ENCODE results near the gene VWA2.
A peak's percentile ranks its signal among the peaks of the same experiment; 100 is the strongest.

VWA2 gene, protein sequence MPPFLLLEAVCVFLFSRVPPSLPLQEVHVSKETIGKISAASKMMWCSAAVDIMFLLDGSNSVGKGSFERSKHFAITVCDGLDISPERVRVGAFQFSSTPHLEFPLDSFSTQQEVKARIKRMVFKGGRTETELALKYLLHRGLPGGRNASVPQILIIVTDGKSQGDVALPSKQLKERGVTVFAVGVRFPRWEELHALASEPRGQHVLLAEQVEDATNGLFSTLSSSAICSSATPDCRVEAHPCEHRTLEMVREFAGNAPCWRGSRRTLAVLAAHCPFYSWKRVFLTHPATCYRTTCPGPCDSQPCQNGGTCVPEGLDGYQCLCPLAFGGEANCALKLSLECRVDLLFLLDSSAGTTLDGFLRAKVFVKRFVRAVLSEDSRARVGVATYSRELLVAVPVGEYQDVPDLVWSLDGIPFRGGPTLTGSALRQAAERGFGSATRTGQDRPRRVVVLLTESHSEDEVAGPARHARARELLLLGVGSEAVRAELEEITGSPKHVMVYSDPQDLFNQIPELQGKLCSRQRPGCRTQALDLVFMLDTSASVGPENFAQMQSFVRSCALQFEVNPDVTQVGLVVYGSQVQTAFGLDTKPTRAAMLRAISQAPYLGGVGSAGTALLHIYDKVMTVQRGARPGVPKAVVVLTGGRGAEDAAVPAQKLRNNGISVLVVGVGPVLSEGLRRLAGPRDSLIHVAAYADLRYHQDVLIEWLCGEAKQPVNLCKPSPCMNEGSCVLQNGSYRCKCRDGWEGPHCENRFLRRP

DNA sequence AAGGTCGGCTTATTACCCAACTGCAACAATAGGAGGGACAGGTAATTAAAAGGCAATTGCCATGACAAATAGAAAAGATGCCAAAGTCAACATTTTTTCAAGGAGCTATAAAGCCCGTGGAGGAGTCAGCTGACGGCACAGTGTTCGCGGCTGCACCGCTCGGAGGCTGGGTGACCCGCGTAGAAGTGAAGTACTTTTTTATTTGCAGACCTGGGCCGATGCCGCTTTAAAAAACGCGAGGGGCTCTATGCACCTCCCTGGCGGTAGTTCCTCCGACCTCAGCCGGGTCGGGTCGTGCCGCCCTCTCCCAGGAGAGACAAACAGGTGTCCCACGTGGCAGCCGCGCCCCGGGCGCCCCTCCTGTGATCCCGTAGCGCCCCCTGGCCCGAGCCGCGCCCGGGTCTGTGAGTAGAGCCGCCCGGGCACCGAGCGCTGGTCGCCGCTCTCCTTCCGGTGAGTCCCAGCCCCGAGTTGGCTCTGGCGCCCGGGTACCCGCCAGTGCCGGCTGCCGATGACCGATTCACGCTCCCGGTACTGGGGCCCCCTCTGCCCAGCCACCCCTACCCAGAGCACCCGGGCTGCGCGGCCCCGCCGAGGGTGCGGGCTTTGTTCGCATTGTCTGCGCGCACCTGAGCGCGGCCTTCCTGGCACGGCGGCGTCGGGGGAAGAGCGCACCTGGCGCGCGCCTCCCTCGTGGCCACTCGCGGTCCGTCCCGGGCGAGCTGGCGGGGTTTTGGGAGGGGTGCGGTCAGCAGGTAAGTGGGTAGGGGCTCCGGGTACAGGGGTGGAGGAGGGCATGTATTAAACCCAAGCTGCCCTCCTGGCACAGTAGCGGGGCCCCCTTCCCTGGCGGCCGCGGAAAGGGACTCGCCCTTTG lies at the start of gene VWA2:
Gene VWA2, plus strand, starts transcription at position 138 of the 877 bp plus-strand sequence. CDS start 9,460 bp downstream, outside the sequence.
- Histone ChIP-seq H3K9ac (ENCODE audit: low read length in 5 of 5) (no peak within 1 kb of the TSS), H3K27me3 (ENCODE audit: control insufficient read depth in 5 of 5, insufficient read depth in 4 of 5, low read length in 5 of 5) (peaks cover 6 to 34% (median 18%) of the 10 kb centered on the region in 5 donors), H3K9me3 (ENCODE audit: control insufficient read depth in 5 of 5, low read length in 5 of 5) (no peaks in the 10 kb centered on the region), H3K4me3 (ENCODE audit: low read depth in 1 of 5, low read length in 5 of 5) (peak within 1 kb of the TSS in 4 of 5 donors; percentile 30 to 63 (median 54)), H3K27ac (ENCODE audit: low read depth, low read length) (no peak within 1 kb of the TSS), H3K36me3 (ENCODE audit: control insufficient read depth in 5 of 5, insufficient read depth in 5 of 5, low read length in 5 of 5) (no peaks in the 10 kb centered on the region), H3K4me1 (ENCODE audit: control insufficient read depth in 5 of 5, insufficient read depth in 5 of 5, low read length in 5 of 5) (peaks cover 4 to 31% (median 11%) of the 10 kb centered on the region in 5 donors)

DNA sequence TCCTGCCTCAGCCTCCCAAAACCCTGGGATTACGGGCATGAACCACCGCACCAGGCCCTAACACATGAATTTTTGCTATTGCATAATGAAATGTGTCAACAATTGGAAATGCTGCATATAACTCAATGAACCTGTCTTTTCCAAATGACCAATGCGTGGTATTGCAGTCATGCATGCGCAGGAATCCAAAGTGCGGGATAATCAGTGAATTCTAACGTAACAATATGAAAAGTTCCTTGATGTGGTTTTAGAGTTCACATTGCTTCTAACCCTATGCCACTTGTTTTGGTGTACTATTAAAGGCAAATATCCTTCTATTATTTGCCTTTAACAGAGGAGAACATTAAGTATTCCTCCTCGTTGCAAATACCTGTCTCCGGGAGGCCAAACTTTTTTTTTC lies 49.4 kb upstream of the VWA2 start:
- no peaks in the 10 kb centered on the region for H3K27me3 ChIP-seq (ENCODE audit: control insufficient read depth in 5 of 5, insufficient read depth in 4 of 5, low read length in 5 of 5)
- H3K4me1 ChIP-seq (ENCODE audit: control insufficient read depth in 5 of 5, insufficient read depth in 5 of 5, low read length in 5 of 5) = no peaks in the 10 kb centered on the region
- H3K27ac ChIP-seq (ENCODE audit: low read depth, low read length) = no peak overlapping the region
- no peak overlapping the region for H3K9ac ChIP-seq (ENCODE audit: low read length in 5 of 5)
- no peaks in the 10 kb centered on the region for H3K36me3 ChIP-seq (ENCODE audit: control insufficient read depth in 5 of 5, insufficient read depth in 5 of 5, low read length in 5 of 5)
- H3K4me3 ChIP-seq (ENCODE audit: low read depth in 1 of 5, low read length in 5 of 5) = no peak overlapping the region
- no peaks in the 10 kb centered on the region for H3K9me3 ChIP-seq (ENCODE audit: control insufficient read depth in 5 of 5, low read length in 5 of 5)

- H3K27ac ChIP-seq (ENCODE audit: low read depth, low read length) = no peak overlapping the region
- no peaks in the 10 kb centered on the region for H3K9me3 ChIP-seq (ENCODE audit: control insufficient read depth in 5 of 5, low read length in 5 of 5)
- no peak overlapping the region for H3K4me3 ChIP-seq (ENCODE audit: low read depth in 1 of 5, low read length in 5 of 5)
- H3K4me1 ChIP-seq (ENCODE audit: control insufficient read depth in 5 of 5, insufficient read depth in 5 of 5, low read length in 5 of 5) = no peaks in the 10 kb centered on the region
- H3K9ac ChIP-seq (ENCODE audit: low read length in 5 of 5) = no peak overlapping the region
- H3K36me3 ChIP-seq (ENCODE audit: control insufficient read depth in 5 of 5, insufficient read depth in 5 of 5, low read length in 5 of 5) = no peaks in the 10 kb centered on the region
- H3K27me3 ChIP-seq (ENCODE audit: control insufficient read depth in 5 of 5, insufficient read depth in 4 of 5, low read length in 5 of 5) = no peaks in the 10 kb centered on the region
These were observed 44.0 kb upstream of the VWA2 start for GRCh38 chr10:114195079-114195478.

- Histone ChIP-seq H3K9ac (ENCODE audit: low read length in 5 of 5) (no peak overlapping the region), H3K27ac (ENCODE audit: low read depth, low read length) (no peak overlapping the region), H3K4me1 (ENCODE audit: control insufficient read depth in 5 of 5, insufficient read depth in 5 of 5, low read length in 5 of 5) (no peaks in the 10 kb centered on the region), H3K36me3 (ENCODE audit: control insufficient read depth in 5 of 5, insufficient read depth in 5 of 5, low read length in 5 of 5) (no peaks in the 10 kb centered on the region), H3K27me3 (ENCODE audit: control insufficient read depth in 5 of 5, insufficient read depth in 4 of 5, low read length in 5 of 5) (no peaks in the 10 kb centered on the region), H3K9me3 (ENCODE audit: control insufficient read depth in 5 of 5, low read length in 5 of 5) (no peaks in the 10 kb centered on the region), H3K4me3 (ENCODE audit: low read depth in 1 of 5, low read length in 5 of 5) (no peak overlapping the region)
These were observed 39.8 kb upstream of the VWA2 start for GRCh38 chr10:114199239-114199638.

GRCh38 chr10:114202812-114203211 lies 36.2 kb upstream of the VWA2 start:
- Histone ChIP-seq H3K27me3 (ENCODE audit: control insufficient read depth in 5 of 5, insufficient read depth in 4 of 5, low read length in 5 of 5) (no peaks in the 10 kb centered on the region), H3K27ac (ENCODE audit: low read depth, low read length) (no peak overlapping the region), H3K9me3 (ENCODE audit: control insufficient read depth in 5 of 5, low read length in 5 of 5) (no peaks in the 10 kb centered on the region), H3K9ac (ENCODE audit: low read length in 5 of 5) (no peak overlapping the region), H3K4me1 (ENCODE audit: control insufficient read depth in 5 of 5, insufficient read depth in 5 of 5, low read length in 5 of 5) (no peaks in the 10 kb centered on the region), H3K4me3 (ENCODE audit: low read depth in 1 of 5, low read length in 5 of 5) (no peak overlapping the region), H3K36me3 (ENCODE audit: control insufficient read depth in 5 of 5, insufficient read depth in 5 of 5, low read length in 5 of 5) (no peaks in the 10 kb centered on the region)

DNA sequence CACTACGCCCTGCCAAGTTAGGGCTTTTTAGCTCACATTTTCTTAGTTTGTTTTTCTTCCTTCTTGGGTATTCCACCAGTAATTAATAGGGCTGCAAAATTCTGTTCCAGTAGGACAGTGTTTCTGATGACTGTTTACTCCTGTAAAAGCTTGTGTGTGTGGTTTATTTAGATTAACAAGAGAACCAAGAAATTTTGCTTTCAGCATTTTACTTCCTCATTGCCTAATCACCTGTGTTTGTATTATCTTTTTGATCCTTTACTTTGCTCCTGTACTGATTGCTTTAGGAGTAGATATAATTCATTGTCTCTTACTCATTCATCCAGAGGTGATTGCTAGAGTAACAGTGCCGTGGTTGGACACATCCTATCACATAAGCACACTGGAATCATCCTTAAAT lies 32.2 kb upstream of the VWA2 start:
- H3K9ac ChIP-seq (ENCODE audit: low read length in 5 of 5) = no peak overlapping the region
- no peaks in the 10 kb centered on the region for H3K27me3 ChIP-seq (ENCODE audit: control insufficient read depth in 5 of 5, insufficient read depth in 4 of 5, low read length in 5 of 5)
- H3K27ac ChIP-seq (ENCODE audit: low read depth, low read length) = no peak overlapping the region
- H3K9me3 ChIP-seq (ENCODE audit: control insufficient read depth in 5 of 5, low read length in 5 of 5) = no peaks in the 10 kb centered on the region
- no peaks in the 10 kb centered on the region for H3K4me1 ChIP-seq (ENCODE audit: control insufficient read depth in 5 of 5, insufficient read depth in 5 of 5, low read length in 5 of 5)
- no peaks in the 10 kb centered on the region for H3K36me3 ChIP-seq (ENCODE audit: control insufficient read depth in 5 of 5, insufficient read depth in 5 of 5, low read length in 5 of 5)
- no peak overlapping the region for H3K4me3 ChIP-seq (ENCODE audit: low read depth in 1 of 5, low read length in 5 of 5)

GRCh38 chr10:114207349-114207748 lies 31.7 kb upstream of the VWA2 start:
- no peaks in the 10 kb centered on the region for H3K36me3 ChIP-seq (ENCODE audit: control insufficient read depth in 5 of 5, insufficient read depth in 5 of 5, low read length in 5 of 5)
- no peaks in the 10 kb centered on the region for H3K4me1 ChIP-seq (ENCODE audit: control insufficient read depth in 5 of 5, insufficient read depth in 5 of 5, low read length in 5 of 5)
- no peak overlapping the region for H3K27ac ChIP-seq (ENCODE audit: low read depth, low read length)
- no peaks in the 10 kb centered on the region for H3K27me3 ChIP-seq (ENCODE audit: control insufficient read depth in 5 of 5, insufficient read depth in 4 of 5, low read length in 5 of 5)
- no peak overlapping the region for H3K9ac ChIP-seq (ENCODE audit: low read length in 5 of 5)
- H3K9me3 ChIP-seq (ENCODE audit: control insufficient read depth in 5 of 5, low read length in 5 of 5) = no peaks in the 10 kb centered on the region
- H3K4me3 ChIP-seq (ENCODE audit: low read depth in 1 of 5, low read length in 5 of 5) = no peak overlapping the region

DNA sequence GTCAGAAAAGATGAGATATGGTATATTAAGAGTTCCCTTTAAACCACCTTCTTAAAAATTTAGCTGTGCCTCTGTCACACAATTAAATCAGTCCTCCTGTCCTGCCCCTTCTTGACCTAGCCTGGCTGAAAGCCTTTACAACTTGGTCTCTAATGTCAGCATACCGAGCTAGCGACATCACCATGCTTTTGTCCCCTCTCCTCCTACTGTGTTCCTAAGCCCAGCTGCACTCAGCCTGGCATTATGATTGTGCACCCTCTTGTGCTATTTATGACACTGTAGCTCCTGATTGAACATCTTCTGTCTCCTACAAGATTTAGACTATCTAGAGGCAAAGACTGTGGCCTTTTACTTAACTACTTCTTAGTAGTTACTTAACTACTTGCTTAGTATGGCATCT lies 30.7 kb upstream of the VWA2 start:
- H3K9ac ChIP-seq (ENCODE audit: low read length in 5 of 5) = no peak overlapping the region
- H3K36me3 ChIP-seq (ENCODE audit: control insufficient read depth in 5 of 5, insufficient read depth in 5 of 5, low read length in 5 of 5) = no peaks in the 10 kb centered on the region
- H3K4me1 ChIP-seq (ENCODE audit: control insufficient read depth in 5 of 5, insufficient read depth in 5 of 5, low read length in 5 of 5) = no peaks in the 10 kb centered on the region
- no peaks in the 10 kb centered on the region for H3K9me3 ChIP-seq (ENCODE audit: control insufficient read depth in 5 of 5, low read length in 5 of 5)
- H3K27me3 ChIP-seq (ENCODE audit: control insufficient read depth in 5 of 5, insufficient read depth in 4 of 5, low read length in 5 of 5) = no peaks in the 10 kb centered on the region
- H3K4me3 ChIP-seq (ENCODE audit: low read depth in 1 of 5, low read length in 5 of 5) = no peak overlapping the region
- no peak overlapping the region for H3K27ac ChIP-seq (ENCODE audit: low read depth, low read length)

DNA sequence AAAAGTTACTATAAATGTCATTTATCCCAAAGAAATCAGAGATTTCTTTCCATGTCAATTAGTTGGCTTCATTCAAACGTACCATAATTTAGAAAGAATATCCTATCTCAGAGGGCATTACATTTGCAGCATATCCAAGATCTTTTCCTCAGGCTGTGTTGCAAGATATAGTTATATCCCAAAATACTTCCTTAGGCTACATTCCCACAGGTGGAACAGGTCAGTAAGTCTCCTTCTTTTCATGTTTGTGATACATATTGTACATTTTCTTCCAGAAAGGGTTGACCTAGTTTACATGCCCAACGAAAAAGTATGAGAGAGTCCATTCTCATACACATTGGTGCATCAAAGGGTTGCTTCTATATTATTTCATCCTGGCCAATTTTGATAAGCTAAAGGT lies 26.9 kb upstream of the VWA2 start:
- no peaks in the 10 kb centered on the region for H3K27me3 ChIP-seq (ENCODE audit: control insufficient read depth in 5 of 5, insufficient read depth in 4 of 5, low read length in 5 of 5)
- H3K4me1 ChIP-seq (ENCODE audit: control insufficient read depth in 5 of 5, insufficient read depth in 5 of 5, low read length in 5 of 5) = no peaks in the 10 kb centered on the region
- no peak overlapping the region for H3K4me3 ChIP-seq (ENCODE audit: low read depth in 1 of 5, low read length in 5 of 5)
- H3K27ac ChIP-seq (ENCODE audit: low read depth, low read length) = no peak overlapping the region
- no peak overlapping the region for H3K9ac ChIP-seq (ENCODE audit: low read length in 5 of 5)
- H3K9me3 ChIP-seq (ENCODE audit: control insufficient read depth in 5 of 5, low read length in 5 of 5) = no peaks in the 10 kb centered on the region
- no peaks in the 10 kb centered on the region for H3K36me3 ChIP-seq (ENCODE audit: control insufficient read depth in 5 of 5, insufficient read depth in 5 of 5, low read length in 5 of 5)
